HG02973 (cell line): ENCODE measurements around the gene SLC9B2.
A peak's percentile ranks its signal among the peaks of the same experiment; 100 is the strongest.

Experiments
- ATAC-seq: cut with Tn5 transposase; IDR thresholded peaks from one replicate; pipeline ENCODE4 v1.9.1; 2021; ENCODE audit warnings: moderate library complexity; ENCODE audit not compliant: unreplicated experiment

Gene SLC9B2, protein sequence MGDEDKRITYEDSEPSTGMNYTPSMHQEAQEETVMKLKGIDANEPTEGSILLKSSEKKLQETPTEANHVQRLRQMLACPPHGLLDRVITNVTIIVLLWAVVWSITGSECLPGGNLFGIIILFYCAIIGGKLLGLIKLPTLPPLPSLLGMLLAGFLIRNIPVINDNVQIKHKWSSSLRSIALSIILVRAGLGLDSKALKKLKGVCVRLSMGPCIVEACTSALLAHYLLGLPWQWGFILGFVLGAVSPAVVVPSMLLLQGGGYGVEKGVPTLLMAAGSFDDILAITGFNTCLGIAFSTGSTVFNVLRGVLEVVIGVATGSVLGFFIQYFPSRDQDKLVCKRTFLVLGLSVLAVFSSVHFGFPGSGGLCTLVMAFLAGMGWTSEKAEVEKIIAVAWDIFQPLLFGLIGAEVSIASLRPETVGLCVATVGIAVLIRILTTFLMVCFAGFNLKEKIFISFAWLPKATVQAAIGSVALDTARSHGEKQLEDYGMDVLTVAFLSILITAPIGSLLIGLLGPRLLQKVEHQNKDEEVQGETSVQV

DNA sequence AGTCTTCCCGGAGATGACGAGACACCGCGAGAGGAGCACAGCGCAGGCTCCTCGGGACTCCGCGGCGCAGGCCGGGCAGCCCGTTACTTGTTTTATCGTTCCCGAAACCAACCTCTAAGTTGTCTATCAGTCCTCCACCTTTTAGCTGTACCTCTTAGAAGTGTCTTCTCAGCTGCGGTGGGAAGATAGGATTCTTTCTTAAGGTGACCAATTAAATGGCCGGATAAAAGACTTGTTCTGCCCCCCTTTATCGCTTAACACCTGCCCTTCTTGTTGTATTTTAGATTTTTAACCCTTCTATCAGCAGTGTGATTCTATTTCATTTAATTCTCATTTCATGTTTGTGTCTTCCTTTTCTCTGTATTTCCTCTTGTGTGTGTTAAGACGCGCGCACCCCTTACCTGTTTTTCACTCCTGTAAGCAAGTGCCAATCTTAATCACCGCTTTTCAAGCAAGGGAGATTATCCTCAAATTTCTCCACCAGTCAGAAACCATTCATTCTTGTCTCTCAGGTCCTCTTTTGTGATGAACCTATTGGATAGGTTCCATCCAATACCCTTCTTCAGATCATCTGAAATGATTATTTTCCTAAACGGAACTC lies at the start of gene SLC9B2:
Gene SLC9B2, minus strand, starts transcription at position 15 of the 601 bp plus-strand sequence. CDS start 9,211 bp downstream, outside the sequence.
- peak; percentile 35 for ATAC-seq

DNA sequence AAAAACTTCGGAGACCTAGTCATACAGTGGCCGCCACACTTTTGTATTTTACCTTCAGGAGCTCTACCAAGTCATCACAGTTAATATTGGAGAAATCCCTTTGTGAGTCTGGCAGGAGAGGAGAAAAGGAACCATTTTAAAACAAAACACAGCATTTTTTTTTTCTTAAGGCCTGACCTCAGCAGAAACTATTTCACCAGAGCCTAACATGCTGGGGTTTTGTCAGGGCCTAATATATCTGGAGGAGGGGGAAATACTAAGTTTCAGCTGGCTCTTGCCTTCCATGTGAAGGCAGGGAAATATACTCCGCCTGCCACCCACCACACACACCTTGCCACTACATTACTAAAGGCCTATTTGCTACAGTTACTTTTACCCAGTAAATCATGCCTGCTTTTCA lies 49.6 kb upstream of the SLC9B2 start:
- ATAC-seq = no peak

DNA sequence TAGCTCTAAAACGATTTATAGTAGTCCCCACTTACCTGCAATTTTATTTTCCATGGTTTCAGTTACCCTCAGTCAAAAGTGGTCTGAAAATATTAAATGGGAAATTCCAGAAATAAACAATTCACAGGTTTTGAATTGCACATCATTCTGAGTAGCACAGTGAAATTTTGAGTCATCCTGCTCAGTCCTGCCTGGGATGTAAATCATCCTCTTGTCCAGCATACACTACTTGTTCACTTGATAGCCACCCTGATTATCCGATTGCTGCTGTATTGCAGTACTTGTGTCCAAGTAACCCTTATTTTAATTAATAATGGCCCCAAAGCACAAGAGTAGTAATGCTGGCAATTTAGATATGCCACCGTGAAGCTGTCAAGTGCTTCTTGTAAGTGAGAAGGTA lies 46.6 kb upstream of the SLC9B2 start:
- no peak for ATAC-seq

DNA sequence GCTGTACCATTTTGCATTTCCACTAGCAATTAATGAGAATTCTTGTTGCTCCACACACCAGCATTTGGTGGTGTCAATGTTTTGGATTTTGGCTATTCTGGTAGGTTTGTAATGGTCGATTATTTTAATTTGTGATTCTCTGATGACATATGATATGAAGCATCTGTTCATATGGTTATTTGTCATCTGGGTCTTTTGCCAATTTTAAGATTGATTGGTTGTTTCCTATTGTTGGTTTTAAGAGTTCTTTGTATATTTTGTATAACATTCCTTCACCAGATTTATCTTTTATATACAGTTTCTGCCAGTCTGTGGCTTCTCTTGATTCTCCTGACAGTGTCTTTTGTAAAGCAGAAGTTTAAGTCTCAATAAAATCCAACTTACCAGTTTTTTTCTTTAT lies 41.6 kb upstream of the SLC9B2 start:
- no peak for ATAC-seq

DNA sequence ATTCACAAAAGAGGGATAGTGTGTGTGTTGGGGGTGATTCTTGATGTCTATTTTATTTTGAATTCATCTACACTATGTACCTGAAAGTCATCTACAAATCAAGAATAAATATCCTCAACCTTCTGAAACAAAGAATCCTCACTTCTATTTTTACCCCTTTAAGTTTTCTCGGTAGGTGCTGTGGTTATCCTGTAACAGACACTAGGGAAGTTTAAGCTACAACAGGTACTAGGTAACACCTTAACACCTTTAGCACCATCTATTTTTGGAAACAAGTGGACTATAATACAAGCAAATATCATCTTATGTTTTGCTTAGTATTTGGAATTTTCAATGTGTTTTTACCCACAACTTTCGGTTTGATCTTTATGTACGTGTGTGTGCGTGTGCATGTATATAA lies 35.0 kb upstream of the SLC9B2 start:
- no peak for ATAC-seq

DNA sequence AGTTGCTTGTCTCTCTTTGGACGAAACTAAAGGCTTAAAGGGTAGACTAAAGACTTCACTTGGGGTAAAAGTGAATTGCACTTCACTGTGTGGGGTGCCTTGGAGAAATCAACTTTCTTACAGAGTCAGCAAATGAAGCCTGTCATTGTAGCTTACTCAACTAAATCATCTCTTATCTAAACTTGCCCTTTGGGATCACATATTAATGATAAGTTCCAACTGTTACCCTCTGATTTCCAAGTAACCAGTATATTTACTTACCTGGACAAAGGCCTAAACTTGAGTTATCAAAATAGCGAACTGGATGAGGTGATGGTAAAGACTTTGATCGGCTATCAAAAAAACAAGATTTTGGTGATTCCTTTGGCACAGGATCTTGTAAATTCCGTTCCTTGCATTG lies 32.0 kb upstream of the SLC9B2 start:
- no peak for ATAC-seq

DNA sequence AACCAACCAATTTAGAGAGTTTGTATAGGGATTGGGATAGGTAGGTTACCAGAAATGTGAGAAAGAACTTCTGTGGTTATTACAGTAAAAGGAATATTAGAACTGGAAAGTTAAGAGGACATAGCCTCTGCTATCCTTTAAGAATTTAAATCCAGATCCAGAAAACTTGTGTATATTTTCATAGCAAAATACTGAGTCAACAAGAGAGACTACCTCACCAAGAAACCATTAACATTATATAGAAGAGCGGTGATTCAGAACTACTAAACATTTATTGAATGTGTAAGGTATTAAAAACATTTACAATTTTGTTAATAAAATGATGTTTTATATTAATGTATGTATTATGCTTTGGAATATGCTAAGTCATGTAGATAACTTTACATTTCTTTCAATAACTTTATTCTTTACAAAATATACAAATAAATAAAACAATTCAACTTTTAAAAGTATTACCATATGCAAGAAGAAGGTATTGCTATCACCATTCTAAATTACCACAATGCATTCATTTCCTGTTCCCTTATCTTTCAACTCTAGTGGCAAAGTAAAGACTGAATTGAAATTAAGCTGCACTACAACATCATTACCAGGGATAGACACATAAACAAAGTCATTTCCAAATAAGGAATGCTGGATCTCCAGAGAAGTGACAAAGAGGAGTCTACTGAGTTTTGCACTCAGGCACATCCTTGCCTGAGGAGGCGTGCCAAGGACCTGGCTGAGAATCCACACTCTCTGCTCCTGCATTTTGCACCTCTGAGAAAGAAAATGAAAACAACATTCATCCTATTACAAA lies 29.2 kb upstream of the SLC9B2 start:
- no peak for ATAC-seq

DNA sequence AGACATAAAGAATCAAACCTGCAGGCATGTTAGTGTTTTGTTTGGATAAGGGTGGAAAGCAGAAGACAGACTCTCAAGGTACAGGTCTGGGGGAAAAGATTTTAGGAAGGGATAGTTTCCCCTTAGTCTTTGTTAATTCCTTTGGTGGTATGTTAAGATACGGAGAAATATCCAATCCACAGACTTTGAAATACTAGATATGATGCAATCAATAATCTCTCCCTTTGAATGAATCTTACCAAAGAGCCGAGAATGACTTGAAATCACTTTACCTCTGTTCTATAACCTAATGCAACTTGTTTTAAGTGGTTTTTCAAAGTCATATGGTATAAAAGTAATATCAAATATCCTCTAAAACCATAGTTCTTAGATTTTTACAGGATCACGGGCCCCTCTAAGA lies 28.3 kb upstream of the SLC9B2 start:
- ATAC-seq = no peak

DNA sequence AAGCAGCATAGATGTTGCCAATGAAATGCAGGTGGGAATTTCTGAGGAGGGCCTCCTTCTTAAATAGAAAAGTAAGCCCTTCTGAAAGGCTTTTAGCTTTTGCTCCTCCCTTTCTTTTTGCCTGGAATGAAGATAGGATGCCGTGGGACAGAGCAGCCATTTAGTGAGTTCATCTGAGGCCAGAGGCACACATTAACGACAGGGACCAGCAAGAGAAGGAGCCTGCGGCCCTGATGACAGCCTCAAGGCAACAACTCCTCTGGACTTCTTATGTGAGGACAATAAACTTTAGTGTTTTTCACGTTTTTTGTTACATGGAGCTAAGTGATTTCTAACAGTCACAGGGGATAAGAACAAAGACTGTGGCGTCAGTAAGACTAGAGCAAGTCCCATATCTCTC lies 24.1 kb upstream of the SLC9B2 start:
- no peak for ATAC-seq

DNA sequence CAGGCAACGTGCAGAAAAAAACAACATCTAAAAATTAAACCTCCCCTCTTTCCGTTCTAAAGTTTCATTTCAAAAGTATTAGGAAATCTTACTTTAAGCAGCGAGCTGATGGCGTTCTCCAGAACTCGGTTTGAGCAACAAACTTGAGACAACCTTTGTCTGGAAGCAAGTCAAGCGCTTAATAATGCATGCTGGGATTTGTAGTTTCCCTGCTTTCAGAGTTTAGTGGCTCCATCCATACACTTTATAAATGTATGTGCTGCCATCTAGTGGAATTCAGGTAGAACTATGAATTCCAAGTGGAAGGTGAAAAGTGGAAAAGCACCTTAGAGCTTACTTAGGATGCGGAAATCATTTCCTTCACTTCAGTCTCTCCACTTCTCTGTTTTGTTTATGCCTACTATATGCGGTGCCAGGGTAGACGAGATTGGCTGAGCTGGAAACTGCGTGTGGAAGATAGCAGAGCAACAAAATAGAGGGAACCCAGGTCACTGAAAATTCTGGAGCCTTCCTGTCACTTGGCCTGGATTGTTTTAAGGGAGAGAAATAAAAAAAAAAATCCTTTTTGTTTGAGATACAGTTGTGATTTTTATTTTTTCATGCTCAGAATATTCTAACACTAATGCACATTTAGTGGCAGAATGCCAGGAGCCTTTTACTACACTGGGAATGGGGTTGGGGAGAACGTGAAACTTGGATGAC lies 23.3 kb upstream of the SLC9B2 start, which contains the start of gene BDH2:
Gene BDH2, minus strand, starts transcription at position 144 of the 702 bp plus-strand sequence. CDS start 3,580 bp downstream, outside the sequence.
- ATAC-seq = peak; percentile 98

DNA sequence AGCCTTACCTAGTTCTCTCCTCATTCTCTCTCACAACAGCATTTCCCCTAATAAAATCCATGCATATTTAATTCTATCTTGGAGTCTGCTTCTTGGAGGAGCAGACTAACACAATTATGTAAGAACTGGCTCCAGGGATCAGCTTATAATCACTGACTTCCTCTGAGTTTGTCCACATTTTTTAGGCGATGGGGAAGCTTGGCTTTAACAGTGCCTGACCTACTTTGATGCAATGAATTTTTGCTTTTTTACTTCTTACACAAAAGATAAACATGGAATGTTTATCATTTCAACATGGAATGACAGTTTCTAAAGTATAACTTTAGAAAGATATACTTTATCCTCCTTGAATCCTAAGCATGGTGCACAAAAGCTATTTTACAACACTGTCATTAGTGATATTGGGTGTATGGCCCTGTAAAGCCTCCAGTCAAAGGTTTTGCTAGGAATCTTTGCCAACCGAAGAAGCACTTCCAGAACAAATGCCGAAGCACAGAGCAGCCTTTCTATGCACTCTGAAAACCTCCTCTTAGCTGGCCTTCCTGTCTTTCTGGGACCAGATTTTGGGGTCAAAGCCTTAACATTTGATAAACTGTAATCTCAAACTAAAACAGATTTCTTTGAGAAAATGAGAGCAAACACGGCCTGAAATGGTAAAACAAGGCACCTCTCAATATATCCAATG lies 22.3 kb upstream of the SLC9B2 start:
- ATAC-seq = no peak

DNA sequence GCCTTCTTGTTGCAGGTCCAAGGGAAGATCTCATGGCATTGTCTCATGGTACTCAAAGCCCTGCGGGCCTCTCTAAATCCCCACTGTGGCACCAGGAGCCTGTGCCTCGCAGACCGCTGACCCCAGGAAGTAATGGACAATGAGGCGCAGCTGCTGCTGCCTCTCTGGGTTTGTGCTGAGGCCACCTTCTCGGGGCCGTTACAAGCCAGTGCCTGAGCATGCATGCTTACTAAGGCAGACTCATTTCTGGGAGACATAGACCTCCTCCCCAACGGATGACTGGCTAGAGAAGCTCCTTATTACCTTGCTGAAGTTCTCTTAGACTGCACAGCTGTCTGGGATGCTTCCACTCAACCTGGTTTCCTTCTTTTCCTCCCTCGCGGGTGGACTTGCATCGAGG lies 21.8 kb upstream of the SLC9B2 start:
- ATAC-seq = no peak

DNA sequence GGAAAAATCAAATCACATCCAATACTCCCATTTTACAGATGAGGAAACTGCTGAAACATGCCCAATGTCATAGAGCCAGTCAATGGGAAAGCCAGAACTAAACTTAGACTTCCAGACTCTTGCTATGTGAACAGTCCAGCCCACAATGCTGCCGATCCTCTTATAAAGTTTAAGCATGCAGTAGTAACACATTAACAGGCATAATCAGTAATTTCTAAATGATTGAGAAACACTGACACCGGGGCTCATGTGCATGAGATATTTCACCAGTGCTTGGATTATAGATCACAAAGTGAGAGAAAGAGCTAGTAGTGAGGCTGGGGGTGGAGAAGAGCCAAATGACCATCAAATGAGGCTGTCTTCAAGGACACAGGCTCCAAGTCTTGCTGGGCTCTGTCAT lies 20.6 kb upstream of the SLC9B2 start:
- no peak for ATAC-seq

DNA sequence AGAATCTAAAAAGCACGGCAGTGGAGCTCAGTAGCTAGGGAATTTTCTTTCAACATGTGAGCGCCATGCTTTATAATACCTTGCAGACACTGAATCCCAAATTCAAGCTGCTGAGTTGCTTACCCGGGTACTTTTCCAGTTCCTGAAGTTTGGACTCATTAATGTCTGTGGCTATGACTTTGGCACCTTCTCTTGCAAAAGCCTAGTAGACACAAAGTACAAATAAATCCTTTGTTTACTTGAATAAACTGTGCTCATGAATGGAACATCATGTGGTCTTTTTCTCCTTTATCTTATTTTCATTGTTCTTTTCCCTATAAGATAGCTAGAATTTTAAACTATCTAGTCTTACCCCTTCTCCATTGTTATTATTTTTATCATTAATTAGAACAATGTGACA lies 18.5 kb upstream of the SLC9B2 start:
- ATAC-seq = no peak

DNA sequence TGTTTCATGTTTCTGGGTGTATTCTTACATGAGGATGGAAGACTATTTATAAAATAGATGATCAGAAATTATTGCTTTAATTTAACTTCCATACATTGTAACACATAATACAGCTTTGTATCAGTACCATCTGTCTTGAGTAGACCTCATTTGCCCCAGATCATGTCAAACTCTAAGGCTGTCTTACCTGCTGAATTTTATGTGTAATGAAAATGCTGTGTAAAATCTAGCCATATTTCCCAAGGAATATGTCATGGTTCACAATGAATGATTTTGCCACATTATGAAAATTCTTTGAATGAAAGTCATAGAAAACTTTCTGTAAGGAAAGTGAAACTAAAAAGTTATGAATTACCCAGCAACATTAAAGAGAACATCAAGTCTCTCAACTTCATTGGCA lies 15.7 kb upstream of the SLC9B2 start:
- no peak for ATAC-seq

DNA sequence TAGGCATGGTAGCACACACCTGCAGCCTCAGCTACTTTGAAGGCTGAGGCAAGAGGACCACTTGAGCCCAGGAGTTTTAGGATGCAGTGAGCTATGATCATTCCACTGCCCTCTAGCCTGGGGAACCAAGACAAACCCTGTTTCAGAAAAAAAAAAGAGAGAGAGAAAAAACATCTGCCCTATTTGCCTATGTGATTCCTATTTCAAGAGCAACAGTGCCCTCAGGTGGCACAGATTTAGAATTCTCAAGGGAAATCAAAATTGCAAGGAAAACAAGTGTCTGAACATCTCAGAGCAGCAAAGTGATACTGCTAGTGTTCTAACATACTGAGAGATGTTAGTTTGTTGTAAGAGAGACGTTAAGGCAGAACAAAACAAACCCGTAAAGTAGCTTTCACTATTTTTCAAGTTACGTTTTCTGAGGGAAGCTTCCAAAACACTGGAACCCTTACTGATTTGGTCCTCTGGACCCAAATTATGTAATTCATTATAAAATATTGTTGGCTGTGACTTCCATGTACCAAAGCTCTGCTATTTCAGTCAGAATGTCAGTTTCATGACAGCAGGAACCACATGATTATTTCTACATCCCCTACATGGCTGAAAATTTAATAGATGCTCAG lies 15.2 kb upstream of the SLC9B2 start:
- peak; percentile 69 for ATAC-seq

DNA sequence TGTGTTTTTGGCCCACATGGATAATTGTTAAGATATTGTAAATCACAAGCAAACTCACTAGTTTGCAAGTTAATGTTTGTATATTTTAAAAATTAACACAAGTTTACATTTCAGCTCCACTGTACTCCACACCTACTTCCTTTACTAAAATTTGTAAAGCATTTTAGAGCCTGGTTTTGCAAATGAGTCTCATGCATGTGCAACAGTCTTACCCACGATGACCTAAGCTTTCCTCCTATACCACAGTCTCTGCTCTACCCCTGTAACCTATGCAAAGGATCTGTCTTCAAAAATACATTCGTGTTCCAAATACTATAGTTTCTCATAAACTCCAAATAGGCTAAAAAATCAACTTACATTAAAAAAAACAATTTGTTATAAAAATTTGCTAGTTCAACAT lies 12.9 kb upstream of the SLC9B2 start:
- no peak for ATAC-seq

DNA sequence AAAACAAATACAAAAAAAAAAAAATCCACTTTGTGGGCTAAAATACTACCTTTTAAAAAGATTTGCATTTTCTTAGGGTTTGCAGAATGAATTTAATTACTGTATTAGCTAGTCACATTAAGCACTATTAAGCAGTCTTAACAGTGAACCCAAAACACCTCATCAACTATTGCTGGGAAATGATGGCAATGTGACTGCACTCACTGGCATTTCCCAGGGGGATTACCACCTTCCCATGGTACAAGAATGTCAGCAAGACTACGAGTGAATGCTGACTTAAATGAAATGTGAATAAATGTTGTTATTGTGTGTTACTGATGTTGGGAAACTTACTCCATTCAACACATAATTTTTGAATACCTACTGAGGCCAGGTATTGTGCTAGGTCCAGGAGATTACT lies 10.0 kb upstream of the SLC9B2 start:
- ATAC-seq = no peak

DNA sequence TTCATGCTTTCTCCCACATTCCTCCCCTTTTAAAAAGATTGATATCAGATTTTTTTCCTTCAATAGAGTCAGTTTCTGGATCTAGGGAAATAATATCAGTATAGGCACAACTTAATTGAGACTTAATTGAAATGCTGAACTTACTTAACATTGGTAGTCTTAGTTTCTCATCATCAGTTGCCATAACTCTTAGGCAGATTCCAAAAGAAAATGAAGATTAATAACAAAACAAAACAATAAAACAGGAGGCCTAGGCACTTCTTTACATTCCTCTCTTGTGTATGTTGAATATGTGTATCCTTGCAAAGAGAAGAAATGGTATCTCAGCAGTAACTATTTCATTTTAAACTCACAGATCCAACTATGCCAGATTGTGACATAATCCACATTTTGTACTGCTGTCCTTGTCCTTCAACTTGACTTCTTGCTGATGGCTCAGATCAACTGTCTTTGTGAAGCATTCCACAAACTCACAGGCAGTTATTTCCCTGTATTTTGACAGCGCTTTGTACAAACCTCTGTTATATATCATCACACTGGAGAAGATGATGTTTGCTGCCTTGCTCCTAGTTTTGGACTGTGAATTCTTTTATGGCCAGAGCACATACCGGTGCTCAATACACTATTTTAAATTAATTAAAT lies 9.1 kb upstream of the SLC9B2 start:
- no peak for ATAC-seq
